DMS53 treated with DMSO at 0.1 percent for 48 hours (cell line): ENCODE measurements around the gene GPR162.
"Not testable (repeated sequence)": the region's sequence is repeated elsewhere in the genome, so short reads cannot be mapped to it uniquely, and the experiment has no call there.

Source experiments
- DNase-seq: peaks from one replicate; lab custom pipeline; 2025; ENCODE audit not compliant: unreplicated experiment; lab: John Stamatoyannopoulos, UW

Gene GPR162

DNA sequence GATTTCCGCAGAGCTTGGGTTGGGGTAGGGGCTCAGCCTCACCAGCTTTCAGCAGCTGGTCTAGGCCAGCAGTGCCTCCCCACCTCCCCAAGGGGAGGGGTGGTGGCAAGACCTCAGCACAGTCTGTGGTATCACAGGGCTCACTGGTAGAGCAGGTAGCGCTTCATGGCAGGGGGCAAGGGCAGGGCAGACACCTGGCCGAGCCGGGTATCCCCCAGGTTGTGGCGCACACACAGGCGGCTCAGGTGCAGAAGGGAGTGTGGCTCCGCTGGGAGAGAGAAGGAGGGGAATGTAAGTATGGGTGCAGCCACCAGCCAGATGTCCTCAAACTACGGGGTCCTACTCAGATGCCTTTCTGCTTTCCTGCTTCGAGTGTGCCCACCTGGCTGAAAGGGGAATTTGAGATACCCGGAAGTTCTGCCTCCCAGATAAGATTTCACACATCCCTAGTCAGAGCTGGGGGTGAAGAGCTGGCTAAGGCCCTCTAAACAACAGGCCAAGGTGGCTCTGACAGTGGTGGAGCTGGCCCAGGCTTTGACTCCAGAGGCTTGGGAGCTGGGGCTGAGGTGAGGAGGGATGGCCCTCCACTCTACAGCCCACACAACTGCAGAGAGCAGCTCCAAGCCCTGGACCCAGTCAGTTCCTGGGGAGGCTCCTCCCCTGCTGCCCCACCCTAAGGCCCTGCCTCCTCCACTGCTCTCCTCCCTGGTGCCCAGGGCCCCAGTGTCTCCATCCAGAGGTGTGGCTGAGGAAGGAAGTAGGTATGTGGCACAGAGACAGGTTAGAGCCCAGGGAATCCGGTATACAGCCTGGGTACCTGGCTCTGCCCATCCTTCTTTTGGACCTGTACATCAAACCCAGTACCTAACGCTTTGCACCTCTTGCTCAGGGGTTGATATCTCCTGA, 49.7 kb downstream of the GPR162 start:
- DNase-seq = peak; percentile 55

- DNase-seq = peak; percentile 81
Observed at GRCh38 chr12:6872073-6873048, 50.7 kb downstream of the GPR162 start.

GRCh38 chr12:6873094-6874014, 51.7 kb downstream of the GPR162 start, which contains the start of gene SPSB2:
SPSB2 (minus strand) TSS chr12:6873303; CDS start chr12:6872901, 402 bp downstream.
- DNase-seq = peak; percentile 99

GRCh38 chr12:6874015-6874368, 52.4 kb downstream of the GPR162 start:
- DNase-seq = not testable (repeated sequence)
